ENCODE measurements around the gene MS4A2.
"Not testable (repeated sequence)": the region's sequence is repeated elsewhere in the genome, so short reads cannot be mapped to it uniquely, and the experiment has no call there.

DNA sequence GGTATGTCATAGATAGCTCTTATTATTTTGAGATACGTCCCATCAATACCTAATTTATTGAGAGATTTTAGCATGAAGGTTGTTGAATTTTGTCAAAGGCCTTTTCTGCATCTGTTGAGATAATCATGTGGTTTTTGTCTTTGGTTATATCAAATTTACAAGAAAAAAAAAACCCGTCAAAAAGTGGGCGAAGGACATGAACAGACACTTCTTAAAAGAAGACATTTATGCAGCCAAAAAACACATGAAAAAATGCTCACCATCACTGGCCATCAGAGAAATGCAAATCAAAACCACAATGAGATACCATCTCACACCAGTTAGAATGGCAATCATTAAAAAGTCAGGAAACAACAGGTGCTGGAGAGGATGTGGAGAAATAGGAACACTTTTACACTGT is 37.6 kb upstream of the MS4A2 start:
- TF ChIP-seq, protein P1, sequence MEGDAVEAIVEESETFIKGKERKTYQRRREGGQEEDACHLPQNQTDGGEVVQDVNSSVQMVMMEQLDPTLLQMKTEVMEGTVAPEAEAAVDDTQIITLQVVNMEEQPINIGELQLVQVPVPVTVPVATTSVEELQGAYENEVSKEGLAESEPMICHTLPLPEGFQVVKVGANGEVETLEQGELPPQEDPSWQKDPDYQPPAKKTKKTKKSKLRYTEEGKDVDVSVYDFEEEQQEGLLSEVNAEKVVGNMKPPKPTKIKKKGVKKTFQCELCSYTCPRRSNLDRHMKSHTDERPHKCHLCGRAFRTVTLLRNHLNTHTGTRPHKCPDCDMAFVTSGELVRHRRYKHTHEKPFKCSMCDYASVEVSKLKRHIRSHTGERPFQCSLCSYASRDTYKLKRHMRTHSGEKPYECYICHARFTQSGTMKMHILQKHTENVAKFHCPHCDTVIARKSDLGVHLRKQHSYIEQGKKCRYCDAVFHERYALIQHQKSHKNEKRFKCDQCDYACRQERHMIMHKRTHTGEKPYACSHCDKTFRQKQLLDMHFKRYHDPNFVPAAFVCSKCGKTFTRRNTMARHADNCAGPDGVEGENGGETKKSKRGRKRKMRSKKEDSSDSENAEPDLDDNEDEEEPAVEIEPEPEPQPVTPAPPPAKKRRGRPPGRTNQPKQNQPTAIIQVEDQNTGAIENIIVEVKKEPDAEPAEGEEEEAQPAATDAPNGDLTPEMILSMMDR (IDR thresholded peaks at IDR 0.05) = not testable (repeated sequence)
- TF ChIP-seq POLR2A (IDR thresholded peaks at IDR 0.05) = not testable (repeated sequence)

All from body of pancreas (tissue), 4 donors.